ENCODE data around the gene MOGAT1.
"Not testable (repeated sequence)": the region's sequence is repeated elsewhere in the genome, so short reads cannot be mapped to it uniquely, and the experiment has no call there.

The MOGAT1 gene

DNA sequence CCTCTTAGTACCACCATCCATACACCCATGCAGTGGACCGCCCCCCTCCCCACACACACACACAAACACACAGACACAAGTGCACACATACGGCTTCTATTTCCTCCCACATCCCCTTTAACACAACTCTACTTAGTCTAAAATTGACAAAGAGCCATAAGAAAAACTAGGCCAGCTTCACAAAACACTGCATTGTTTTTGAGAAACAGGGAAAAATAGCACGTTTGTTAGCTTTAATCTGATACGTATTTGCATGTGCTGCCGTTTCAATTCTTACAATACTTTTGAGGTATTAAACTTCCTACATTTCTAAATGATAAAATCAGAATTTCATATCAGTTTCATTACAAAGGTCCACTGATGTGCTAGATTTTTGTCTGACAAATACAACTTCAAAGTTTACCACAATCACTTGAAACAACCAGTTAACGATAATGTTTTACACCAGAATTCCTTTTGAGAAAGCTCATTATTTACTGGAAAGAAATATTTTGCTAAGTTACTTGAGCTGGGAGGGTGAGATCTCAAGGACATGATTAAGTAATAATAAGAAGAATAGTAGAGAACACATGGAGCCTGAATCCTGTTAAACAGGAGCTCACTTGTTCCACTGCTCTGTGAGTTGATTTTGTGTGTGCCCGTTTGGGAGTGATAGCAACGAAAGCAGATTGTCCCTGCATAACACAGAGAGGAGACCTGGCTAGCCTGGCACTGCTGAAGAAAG is 74.5 kb downstream of the MOGAT1 start:
- DNase-seq, result no peak

DNA sequence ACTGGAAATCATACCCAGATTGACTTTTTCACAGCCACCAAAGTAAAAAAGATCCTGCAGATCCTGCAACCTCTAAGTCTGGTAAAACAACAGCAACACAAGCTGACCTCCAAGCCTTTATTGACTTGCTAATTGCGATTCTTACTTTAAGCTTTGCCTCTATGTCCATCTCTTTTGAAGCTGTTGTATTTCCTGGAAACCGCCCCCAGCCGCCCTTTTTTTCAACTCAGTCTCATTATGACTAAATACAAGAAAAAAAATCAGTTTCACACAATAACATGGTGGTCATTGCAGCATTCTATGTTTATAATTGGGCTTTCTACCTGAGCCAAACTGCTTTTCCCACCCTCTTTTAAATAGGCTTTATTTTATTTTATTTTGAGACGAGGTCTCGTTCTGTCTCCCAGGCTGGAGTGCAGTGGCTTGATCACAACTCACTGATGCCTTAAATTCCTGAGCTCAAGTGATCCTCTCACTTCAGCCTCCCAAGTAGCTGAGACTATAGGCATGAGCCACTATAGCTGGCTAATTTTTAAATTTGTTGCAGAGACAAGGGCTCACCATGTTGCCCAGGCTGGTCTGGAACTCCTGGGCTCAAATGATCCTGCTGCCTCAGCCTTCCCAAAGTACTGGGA is 76.2 kb downstream of the MOGAT1 start:
- DNase-seq, result no peak

DNA sequence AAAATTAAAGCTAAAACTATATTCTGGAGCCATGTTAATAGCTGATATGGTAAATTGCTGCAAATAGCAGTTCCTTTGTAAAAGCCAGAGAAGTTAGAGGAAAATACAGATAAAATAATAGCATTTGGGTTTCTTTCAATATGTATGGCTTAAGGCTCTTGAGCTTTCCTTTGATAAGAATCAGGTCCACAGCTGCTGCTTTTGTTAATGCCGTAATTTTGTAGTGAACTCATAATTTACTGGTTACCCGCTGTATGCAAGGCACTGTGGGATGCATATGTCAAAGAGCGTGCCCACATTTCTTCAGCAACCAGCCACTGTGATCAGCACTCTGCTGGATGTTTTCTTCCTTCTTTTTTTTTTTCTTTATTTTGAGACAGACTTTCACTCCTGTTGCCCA is 79.1 kb downstream of the MOGAT1 start:
- DNase-seq, result no peak

DNA sequence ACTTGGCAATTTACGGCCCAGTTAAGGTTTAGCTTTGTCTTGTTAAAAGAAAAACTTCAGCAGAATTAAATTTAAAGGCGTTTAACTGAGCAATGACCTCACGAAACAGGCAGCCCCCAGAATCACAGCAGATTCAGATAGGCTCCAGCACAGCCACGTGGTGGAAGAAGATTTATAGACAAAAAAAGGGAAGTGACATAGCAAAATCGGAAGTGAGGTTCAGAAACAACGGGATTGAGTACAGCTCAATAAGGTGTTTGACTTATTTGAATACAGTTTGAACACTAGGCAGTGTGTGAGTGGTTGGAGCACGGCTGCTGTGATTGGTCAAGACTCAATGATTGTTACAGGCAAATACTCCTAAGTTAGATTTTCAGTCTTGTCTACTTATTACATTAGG is 79.8 kb downstream of the MOGAT1 start:
- no peak for DNase-seq

DNA sequence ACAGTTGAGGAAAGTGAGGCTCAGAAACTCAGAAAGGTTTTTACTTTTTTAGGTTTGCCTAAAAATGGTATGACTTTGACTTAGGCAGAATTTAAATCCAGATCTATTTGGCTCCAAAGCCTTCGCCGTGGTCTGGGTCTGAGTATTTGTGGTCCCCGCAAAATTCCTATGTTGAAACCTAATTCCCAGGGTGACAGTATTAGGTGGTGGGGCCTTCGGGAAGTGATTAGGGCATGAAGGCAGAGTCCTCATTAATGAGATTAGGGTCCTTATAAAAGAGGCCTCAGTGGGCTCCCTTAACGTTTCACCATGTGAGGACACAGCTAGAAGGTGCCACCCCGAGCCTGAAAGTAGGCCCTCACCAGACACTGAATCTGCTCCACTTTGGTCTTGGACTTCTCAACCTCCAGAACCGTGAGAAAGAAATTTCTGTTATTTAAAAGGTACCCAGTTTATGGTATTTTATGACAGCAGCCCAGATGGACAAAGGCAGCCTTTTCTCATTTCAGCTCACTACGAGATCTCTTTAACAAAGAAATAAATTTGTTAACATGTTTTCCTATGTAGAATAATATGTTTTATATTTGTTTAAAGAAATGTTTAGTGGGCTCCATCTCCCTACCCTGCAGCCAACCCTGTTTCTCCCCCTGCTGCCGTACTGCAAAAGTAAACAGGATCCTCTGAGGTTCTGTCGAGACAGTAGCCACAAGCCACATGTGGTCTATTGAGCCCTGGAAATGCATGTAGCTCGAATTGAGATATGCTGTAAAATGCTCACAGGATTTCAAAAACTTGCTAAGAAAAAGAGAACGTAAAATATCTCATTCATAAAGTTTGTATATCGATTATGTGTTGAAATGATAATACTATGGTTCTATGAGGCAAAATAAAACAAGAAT is 80.6 kb downstream of the MOGAT1 start:
- no peak for DNase-seq

DNA sequence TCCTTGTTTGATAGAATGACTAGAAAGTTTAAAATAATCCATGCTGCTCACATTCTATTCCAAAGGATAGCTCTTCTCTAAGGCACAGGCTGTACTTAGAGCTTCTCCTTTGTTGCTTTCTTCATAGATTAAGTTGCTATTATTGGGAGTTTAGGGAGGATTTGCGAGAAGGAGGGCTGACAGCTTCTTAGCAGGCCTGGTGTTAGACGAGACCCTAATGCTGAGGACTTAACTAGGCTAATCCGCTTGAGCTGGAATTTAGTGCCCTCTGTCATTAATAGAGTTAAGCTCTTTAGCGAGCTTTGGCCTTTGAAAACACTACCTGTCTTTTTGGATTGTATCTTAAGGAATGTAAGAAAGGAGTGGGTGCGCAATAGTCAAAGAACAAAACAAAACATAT is 81.3 kb downstream of the MOGAT1 start:
- DNase-seq, result no peak

DNA sequence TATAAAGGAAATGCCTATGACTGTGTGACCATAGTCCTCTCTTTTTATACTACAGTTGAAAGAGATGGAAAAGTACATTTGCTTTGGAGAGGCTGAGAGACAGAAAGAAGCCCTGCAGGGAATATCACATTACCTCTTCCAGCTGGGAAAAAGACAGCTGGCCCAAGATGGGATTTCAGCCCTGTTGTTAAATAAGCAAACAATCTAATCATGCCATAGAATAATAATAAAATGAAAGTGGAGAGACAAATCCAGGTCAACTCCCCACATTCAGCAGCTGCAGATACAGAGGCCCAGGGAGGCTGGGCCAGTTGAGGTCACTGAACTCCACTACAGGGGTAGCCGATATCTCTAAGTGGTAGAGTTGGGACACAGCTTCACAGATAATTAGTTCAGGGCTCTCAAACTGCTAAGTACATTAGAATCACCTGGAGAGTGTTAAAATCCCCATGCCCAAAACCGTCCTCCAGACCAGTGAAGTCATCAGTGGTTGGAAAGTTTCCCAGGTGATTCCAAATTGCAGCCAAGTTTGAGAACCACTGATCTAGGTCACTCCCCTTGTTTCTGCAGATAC is 81.9 kb downstream of the MOGAT1 start:
- DNase-seq, result no peak

DNA sequence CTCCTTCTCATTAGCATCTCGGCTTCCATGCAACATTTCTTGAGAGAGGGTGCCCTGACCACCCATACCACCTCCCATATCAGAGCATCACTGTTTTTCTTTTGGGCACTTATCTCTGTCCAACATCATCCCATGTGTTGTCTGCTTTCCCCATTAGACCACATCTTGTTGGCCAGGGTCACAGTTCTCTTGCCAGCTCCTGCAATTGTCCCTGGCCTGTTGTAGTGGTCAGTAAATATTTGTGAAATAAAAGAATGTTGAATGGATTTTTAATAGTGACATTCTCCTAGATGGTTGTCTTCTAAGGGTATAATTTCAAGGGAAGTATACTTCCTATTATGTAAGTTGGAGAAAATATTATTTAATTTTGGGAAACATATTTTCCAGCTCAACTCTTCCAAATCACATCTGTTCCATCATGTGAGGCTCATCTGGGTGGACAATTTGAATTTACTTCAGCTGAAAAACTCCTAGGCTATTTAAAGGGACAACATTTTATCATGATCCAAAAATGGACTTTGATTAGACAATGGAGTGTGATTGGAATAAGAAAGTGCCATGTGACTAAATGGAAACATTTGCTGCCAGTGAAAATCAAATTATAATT is 83.0 kb downstream of the MOGAT1 start:
- DNase-seq, result no peak

DNA sequence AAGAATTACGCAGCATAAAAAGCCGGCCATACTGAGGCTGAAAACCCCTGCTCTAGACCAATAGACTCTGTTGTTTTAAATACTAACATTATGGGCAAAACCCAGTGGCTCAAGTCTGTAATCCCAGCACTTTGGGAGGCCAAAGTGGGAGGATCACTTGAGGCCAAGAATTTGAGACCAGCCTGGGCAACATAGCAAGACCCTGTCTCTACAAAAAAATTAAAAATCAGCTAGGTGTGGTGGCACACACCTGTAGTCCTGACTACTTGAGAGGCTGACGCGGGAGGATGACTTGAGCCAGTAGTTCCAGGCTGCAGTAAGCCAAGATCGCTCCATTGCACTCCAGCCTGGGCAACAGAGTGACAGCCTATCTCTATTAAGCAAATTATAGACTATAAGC is 84.1 kb downstream of the MOGAT1 start:
- DNase-seq, result not testable (repeated sequence)

DNA sequence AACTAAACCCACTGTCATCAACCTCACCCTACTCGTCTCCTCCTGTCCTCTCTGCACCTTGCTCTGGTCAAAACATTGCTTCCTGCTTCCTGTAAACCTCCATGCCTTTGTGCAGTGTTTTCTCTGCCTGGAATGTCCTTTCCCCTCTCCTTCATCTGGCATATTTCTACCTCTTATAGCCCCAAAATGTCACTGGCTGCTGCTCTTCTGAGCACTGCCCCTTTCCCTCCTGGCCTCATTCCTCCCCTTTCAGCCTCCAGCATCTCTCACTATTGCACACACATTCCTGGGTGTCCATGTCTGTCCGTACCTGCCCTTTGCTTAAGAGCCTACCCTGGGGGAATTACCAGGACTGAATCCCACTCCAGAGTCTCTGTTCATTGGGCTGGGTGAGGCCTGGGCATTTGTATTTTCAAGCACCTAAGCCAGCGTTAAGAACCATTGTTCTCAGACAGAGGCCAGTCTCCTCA is 84.9 kb downstream of the MOGAT1 start:
- no peak for DNase-seq

DNA sequence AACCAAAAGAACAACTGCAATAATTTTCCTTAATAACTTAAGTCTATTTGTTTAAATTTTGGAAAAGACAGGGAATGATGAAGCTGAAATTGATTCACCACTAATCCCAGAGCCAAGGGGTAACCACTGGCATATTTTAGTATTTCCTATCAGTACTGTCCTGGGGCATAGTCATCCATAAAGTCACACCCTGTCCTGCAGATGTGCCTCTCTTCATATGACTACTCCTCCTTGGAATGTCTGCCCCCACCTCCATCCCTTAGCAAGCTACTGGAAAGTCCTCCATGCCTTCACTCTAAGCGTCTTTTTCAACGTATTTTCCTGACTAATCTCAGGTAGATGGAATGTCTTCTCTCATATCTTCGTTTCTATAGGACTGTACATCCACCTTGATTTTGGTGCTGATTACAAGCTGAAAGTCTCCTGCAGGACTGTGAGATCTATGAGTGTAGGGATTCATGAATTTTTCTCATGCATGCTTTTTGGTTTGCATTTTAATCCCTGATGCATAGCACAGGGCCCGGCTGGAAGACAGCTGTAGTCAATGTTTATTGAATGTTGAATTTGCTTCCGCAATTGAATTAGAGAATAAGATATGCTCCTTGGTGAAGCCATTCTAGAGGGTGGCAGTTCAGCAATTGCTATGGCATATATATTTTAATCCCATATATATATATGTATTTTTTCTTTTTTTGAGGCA is 85.6 kb downstream of the MOGAT1 start:
- no peak for DNase-seq

Data from CD4-positive, alpha-beta T cell treated with Interleukin-17A for 1 hour (primary cell).